HCT116 (cell line): ENCODE data around the gene PAPOLB. TPM values are rescaled to one million over a fixed set of nuclear protein-coding genes. Genes with fewer than 3 reads are reported as not detected.

Source experiments
- ATAC-seq: fragments of 200-7000 bp; cut with Tn5 transposase; 2 replicates; pipeline ENCODE4 v1.9.1; 2020; ENCODE audit warnings: mild to moderate bottlenecking, moderate library complexity
- BruUV-seq: library from RNA; stranded (reverse); fragments of 400-500 nt; replicated peaks from 2 replicates; lab custom pipeline; 2021; lab: Mats Ljungman, UMichigan
- CTCF ChIA-PET: fragments of 300-600 bp; sonication (Branson Sonifier 250); formaldehyde crosslinking; loops from one replicate; lab custom pipeline; 2021; ENCODE audit warnings: antibody characterized with exemption; lab: Charles Lee
- POLR2A ChIA-PET: fragments of 300-600, 350-600 bp; sonication (Branson Sonifier 250); formaldehyde crosslinking; loops from one replicate; lab custom pipeline; 2021; ENCODE audit warnings: antibody characterized with exemption; lab: Charles Lee
- RAD21 ChIA-PET, 2 experiments: fragments of 300-600 bp; sonication (Branson Sonifier 250); formaldehyde crosslinking; loops; one replicate each; lab custom pipeline; 2023; ENCODE audit warnings: low total read pairs in 2 of 2; ENCODE audit not compliant: uncharacterized antibody in 2 of 2, unreplicated experiment in 2 of 2, low non-redundant PET in 1 of 2; lab: Charles Lee
- DNase-seq: peaks from one replicate; pipeline ENCODE4 v3.0.0-alpha.2; 2010; ENCODE audit warnings: low read depth, low spot score
- H2AFZ ChIP-seq: fragments of 200-600 bp; shearing (Covaris generic), sonication (generic); 2 replicates; pipeline ENCODE4 v1.6.1; 2017; ENCODE audit warnings: low read depth, mixed run types, mixed read lengths, antibody characterized with exemption, low read length; ENCODE audit not compliant: poor library complexity, severe bottlenecking
- H3K27ac ChIP-seq: 2 replicates; pipeline ENCODE4 v1.5.1; 2012; ENCODE audit warnings: low read depth, low read length
- H3K27me3 ChIP-seq: fragments of 200-600 bp; sonication (generic); 2 replicates; pipeline ENCODE4 v1.6.1; 2016; ENCODE audit warnings: mixed run types, low read length, mixed read lengths; ENCODE audit not compliant: insufficient read depth
- H3K36me3 ChIP-seq, 2 experiments: fragments of 200-500 bp in 1 of 2; fragments of 200-600 bp in 1 of 2; sonication (Bioruptor generic) in 1 of 2; sonication (generic) in 1 of 2; 2 replicates each; pipeline versions ENCODE4 v1.5.1 to v1.6.1; 2014 to 2016; ENCODE audit warnings: low read length in 2 of 2, inconsistent platforms in 1 of 2, mixed read lengths in 1 of 2, mixed run types in 1 of 2; ENCODE audit not compliant: insufficient read depth in 2 of 2, control insufficient read depth in 1 of 2
- H3K4me1 ChIP-seq, 2 experiments: fragments of 200-600 bp in 1 of 2; sonication (generic) in 1 of 2; 2 replicates each; pipeline versions ENCODE4 v1.5.1 to v1.6.1; 2012 to 2017; ENCODE audit warnings: low read length in 2 of 2, inconsistent platforms in 1 of 2, mild to moderate bottlenecking in 1 of 2, mixed read lengths in 1 of 2, mixed run types in 1 of 2, moderate library complexity in 1 of 2; ENCODE audit not compliant: insufficient read depth in 2 of 2, control insufficient read depth in 1 of 2
- H3K4me2 ChIP-seq: fragments of 200-600 bp; sonication (generic); 2 replicates; pipeline ENCODE4 v1.6.1; 2017; ENCODE audit warnings: mixed run types, low read length, mixed read lengths
- H3K4me3 ChIP-seq, 2 experiments: fragments of 200-600 bp in 1 of 2; sonication (generic) in 1 of 2; replicated peaks in 1 of 2; 2 replicates each; pipeline ENCODE4 v1.5.1; 2011 to 2016; ENCODE audit warnings: low read length in 2 of 2, control low read depth in 1 of 2, low read depth in 1 of 2, mild to moderate bottlenecking in 1 of 2, mixed read lengths in 1 of 2, mixed run types in 1 of 2
- H3K79me2 ChIP-seq: fragments of 200-600 bp; sonication (generic); 2 replicates; pipeline ENCODE4 v1.6.1; 2017; ENCODE audit warnings: mild to moderate bottlenecking, mixed run types, low read length, moderate library complexity, mixed read lengths; ENCODE audit not compliant: insufficient read depth
- H3K9ac ChIP-seq: fragments of 200-600 bp; sonication (generic); 2 replicates; pipeline ENCODE4 v1.6.1; 2016; ENCODE audit warnings: low read length, mixed read lengths
- H3K9me2 ChIP-seq: fragments of 200-600 bp; sonication (generic), shearing (Covaris generic); 2 replicates; pipeline ENCODE4 v1.6.1; 2017; ENCODE audit warnings: mixed run types, mild to moderate bottlenecking, moderate library complexity; ENCODE audit not compliant: insufficient read depth
- H3K9me3 ChIP-seq, 2 experiments: fragments of 200-500 bp in 1 of 2; fragments of 200-600 bp in 1 of 2; sonication (Bioruptor generic) in 1 of 2; sonication (generic) in 1 of 2; 2 replicates each; pipeline ENCODE4 v1.6.1; 2014 to 2017; ENCODE audit warnings: low read length in 2 of 2, mixed read lengths in 2 of 2, inconsistent platforms in 1 of 2, low read depth in 1 of 2, mild to moderate bottlenecking in 1 of 2, mixed run types in 1 of 2, moderate library complexity in 1 of 2; ENCODE audit not compliant: control insufficient read depth in 1 of 2, insufficient read depth in 1 of 2
- H4K20me1 ChIP-seq: fragments of 200-600 bp; sonication (generic), shearing (Covaris generic); 2 replicates; pipeline ENCODE4 v1.6.1; 2017; ENCODE audit warnings: mixed run types, mild to moderate bottlenecking, moderate library complexity; ENCODE audit not compliant: insufficient read depth
- CEBPB ChIP-seq: IDR thresholded peaks from 2 replicates; pipeline ENCODE4 v1.6.1; 2012; ENCODE audit warnings: low read depth
- ELF1 ChIP-seq: IDR thresholded peaks from 2 replicates; pipeline ENCODE4 v1.6.1; 2012; ENCODE audit warnings: low read depth, borderline replicate concordance
- EZH2 ChIP-seq: fragments of 200-600 bp; sonication (generic); IDR thresholded peaks from 2 replicates; pipeline ENCODE4 v1.6.1; 2017; ENCODE audit warnings: antibody characterized with exemption, mixed run types
- EZH2phosphoT487 ChIP-seq: fragments of 200-600 bp; IDR thresholded peaks from 2 replicates; pipeline ENCODE4 v1.6.1; 2018; ENCODE audit warnings: antibody characterized with exemption, borderline replicate concordance
- FOSL1 ChIP-seq: IDR thresholded peaks from 2 replicates; pipeline ENCODE4 v1.6.1; 2012; ENCODE audit warnings: low read depth
- JUND ChIP-seq: IDR thresholded peaks from 2 replicates; pipeline ENCODE4 v1.6.1; 2012
- POLR2A ChIP-seq: IDR thresholded peaks from 2 replicates; pipeline ENCODE4 v1.7.0; 2011; ENCODE audit warnings: borderline replicate concordance; ENCODE audit not compliant: insufficient read depth, insufficient read length; ENCODE audit errors: extremely low read depth
- POLR2AphosphoS5 ChIP-seq: IDR thresholded peaks from 2 replicates; pipeline ENCODE4 v1.6.1; 2011; ENCODE audit warnings: mild to moderate bottlenecking, low read depth, low read length, moderate library complexity
- RAD21 ChIP-seq: IDR thresholded peaks from 2 replicates; pipeline ENCODE4 v1.6.1; 2012; ENCODE audit warnings: low read depth, mild to moderate bottlenecking
- SIN3A ChIP-seq: IDR thresholded peaks from 2 replicates; pipeline ENCODE4 v1.6.1; 2012; ENCODE audit warnings: low read depth
- SP1 ChIP-seq: IDR thresholded peaks from 2 replicates; pipeline ENCODE4 v1.6.1; 2012; ENCODE audit warnings: low read depth
- SRF ChIP-seq: IDR thresholded peaks from 2 replicates; pipeline ENCODE4 v1.6.1; 2012; ENCODE audit warnings: low read depth
- TCF7L2 ChIP-seq: IDR thresholded peaks from 2 replicates; pipeline ENCODE4 v1.7.0; 2011; ENCODE audit warnings: borderline replicate concordance, inconsistent platforms; ENCODE audit not compliant: insufficient read depth, insufficient read length; ENCODE audit errors: extremely low read depth
- YY1 ChIP-seq: IDR thresholded peaks from 2 replicates; pipeline ENCODE4 v1.6.1; 2011; ENCODE audit warnings: low read length, low read depth, moderate library complexity, mild to moderate bottlenecking; ENCODE audit not compliant: insufficient replicate concordance; ENCODE audit errors: extremely low read depth
- ZFX ChIP-seq: fragments of 450-650 bp; IDR thresholded peaks from 2 replicates; pipeline ENCODE4 v1.6.1; 2017
- intact Hi-C: fragments of 100-400 bp; cut with micrococcal nuclease; formaldehyde crosslinking; loops from 2 replicates; pipeline ENCODE4 v1.10.0; 2022
- total RNA-seq: library from RNA; stranded (reverse); gene quantifications from one replicate; pipeline ENCODE4 v1.2.1, GENCODE V29; 2021; ENCODE audit not compliant: unreplicated experiment
- TF ChIP-seq, protein P1 (sequence below): IDR thresholded peaks from 2 replicates; pipeline ENCODE4 v1.6.1; 2012
- TF ChIP-seq, protein P2 (sequence below): IDR thresholded peaks from 2 replicates; pipeline ENCODE4 v1.6.1; 2012
- TF ChIP-seq, protein P3 (sequence below): IDR thresholded peaks from 2 replicates; pipeline ENCODE4 v1.6.1; 2011; ENCODE audit warnings: mild to moderate bottlenecking, low read length, moderate library complexity; ENCODE audit not compliant: insufficient replicate concordance; ENCODE audit errors: extremely low read depth

PAPOLB gene
- total RNA-seq, 1 experiment from 2014 or later, result 0.20 TPM

DNA sequence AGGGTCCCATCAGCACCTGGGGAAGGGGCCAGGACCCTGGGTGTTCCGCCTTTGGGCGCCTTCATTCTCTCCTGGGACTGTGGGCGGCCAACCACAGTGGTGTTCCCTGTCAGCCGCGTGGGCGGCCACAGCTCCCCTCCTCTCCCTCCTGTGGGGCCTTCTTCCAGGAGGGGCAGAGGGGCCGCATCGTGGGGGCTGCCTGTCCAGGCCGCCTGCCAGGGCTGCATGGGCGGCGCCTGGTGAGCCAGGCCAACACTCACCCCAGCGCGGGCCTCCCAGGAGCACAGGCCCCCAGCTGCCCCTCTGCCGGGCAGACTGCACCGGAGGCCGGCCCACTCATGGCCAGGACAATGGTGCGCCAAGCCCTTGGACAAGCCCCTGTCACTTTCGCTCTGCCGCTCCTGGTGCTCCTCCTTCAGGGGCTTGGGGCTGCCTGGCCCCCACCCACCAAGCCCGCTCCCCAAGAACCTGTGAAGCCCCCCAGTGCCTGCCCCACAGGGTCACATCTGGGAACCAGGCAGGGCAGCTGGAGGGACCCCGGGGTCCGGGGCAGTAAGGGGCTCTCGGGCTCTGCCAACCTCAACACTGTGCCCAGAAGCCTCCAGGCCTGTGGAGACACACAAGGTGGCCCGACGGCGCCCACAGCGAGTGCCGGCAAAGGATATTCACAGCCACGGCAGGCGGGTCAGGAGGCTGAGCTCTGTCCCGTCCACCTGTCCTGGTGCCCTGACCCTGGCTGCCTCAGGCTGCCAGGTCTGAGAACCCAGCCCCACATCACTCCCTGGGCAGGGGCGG, 43.6 kb downstream of the PAPOLB start:
- Histone ChIP-seq H3K9me2 (no peaks in the 10 kb centered on the region), H3K9ac (no peak overlapping the region), H3K4me1 (no peaks in the 10 kb centered on the region), H3K36me3 (no peaks in the 10 kb centered on the region), H3K27me3 (no peaks in the 10 kb centered on the region)
- ATAC-seq, result no peak
- RAD21 ChIA-PET, result no interaction called here
- TF ChIP-seq CEBPB (no peak), ELF1 (no peak)
- TF ChIP-seq, all 23 proteins: peak for 0
- no peak for DNase-seq
- Histone ChIP-seq H2AFZ (no peak overlapping the region), H3K4me2 (no peak overlapping the region), H4K20me1 (no peaks in the 10 kb centered on the region), H3K9me3 (no peaks in the 10 kb centered on the region), H3K4me3 (no peak overlapping the region), H3K27ac (no peak overlapping the region), H3K79me2 (no peaks in the 10 kb centered on the region)
- CTCF ChIA-PET, result no interaction called here
- BruUV-seq, result no TSS peak
- POLR2A ChIA-PET, result no interaction called here
- intact Hi-C loops, result no loop called here

DNA sequence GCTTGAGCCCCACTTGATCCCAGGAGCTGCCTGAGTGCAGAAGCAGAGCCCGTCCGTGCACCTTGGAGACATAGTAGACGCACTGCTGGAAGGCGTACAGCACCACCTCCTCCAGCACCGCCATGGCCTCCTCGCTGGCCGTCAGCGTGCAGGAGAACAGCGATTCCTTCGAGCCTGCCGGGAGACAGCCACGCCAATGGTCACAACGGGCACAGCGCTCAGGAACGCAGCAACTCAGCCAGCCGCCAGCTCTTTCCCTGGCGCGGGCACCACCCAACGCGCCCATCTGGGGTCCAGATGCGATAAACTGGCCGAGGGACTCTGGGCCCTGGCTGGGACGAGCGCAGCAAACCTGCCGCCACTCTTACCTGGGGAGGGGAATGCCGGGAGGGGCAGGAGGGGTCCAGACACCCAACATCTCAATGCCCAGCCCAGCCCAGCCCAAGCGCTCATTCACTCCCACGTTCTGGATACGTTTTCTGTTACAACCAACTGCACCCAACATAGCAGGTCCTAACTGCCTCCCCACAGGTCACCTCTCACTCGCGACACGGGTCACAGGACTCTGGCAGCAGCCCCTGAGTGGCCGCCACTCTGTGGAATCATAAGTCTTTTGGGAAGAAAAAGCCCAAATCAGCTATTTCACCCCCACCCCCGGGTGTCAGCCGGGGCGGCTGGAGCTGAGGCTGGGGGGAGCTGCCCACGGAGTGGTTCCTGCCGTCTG, 44.5 kb downstream of the PAPOLB start:
- H3K4me3 ChIP-seq, result no peak overlapping the region
- POLR2A ChIA-PET, result no interaction called here
- H3K9me2 ChIP-seq, result no peaks in the 10 kb centered on the region
- TF ChIP-seq CEBPB, result no peak
- TF ChIP-seq, protein P1, sequence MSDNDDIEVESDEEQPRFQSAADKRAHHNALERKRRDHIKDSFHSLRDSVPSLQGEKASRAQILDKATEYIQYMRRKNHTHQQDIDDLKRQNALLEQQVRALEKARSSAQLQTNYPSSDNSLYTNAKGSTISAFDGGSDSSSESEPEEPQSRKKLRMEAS, result no peak
- no peak for TF ChIP-seq SRF
- TF ChIP-seq POLR2A, result no peak
- no peak for TF ChIP-seq TCF7L2
- TF ChIP-seq SIN3A, result no peak
- no peak for TF ChIP-seq EZH2
- TF ChIP-seq JUND, result no peak
- TF ChIP-seq ELF1, result no peak
- TF ChIP-seq SP1, result no peak
- TF ChIP-seq POLR2AphosphoS5, result no peak
- no peak for TF ChIP-seq ZFX
- TF ChIP-seq, protein P2, sequence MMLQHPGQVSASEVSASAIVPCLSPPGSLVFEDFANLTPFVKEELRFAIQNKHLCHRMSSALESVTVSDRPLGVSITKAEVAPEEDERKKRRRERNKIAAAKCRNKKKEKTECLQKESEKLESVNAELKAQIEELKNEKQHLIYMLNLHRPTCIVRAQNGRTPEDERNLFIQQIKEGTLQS, result no peak
- TF ChIP-seq FOSL1, result no peak
- TF ChIP-seq YY1, result no peak
- TF ChIP-seq EZH2phosphoT487, result no peak
- TF ChIP-seq, protein P3, sequence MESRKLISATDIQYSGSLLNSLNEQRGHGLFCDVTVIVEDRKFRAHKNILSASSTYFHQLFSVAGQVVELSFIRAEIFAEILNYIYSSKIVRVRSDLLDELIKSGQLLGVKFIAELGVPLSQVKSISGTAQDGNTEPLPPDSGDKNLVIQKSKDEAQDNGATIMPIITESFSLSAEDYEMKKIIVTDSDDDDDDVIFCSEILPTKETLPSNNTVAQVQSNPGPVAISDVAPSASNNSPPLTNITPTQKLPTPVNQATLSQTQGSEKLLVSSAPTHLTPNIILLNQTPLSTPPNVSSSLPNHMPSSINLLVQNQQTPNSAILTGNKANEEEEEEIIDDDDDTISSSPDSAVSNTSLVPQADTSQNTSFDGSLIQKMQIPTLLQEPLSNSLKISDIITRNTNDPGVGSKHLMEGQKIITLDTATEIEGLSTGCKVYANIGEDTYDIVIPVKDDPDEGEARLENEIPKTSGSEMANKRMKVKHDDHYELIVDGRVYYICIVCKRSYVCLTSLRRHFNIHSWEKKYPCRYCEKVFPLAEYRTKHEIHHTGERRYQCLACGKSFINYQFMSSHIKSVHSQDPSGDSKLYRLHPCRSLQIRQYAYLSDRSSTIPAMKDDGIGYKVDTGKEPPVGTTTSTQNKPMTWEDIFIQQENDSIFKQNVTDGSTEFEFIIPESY, result no peak
- TF ChIP-seq RAD21, result no peak
- DNase-seq, result no peak
- H4K20me1 ChIP-seq, result no peaks in the 10 kb centered on the region
- no TSS peak for BruUV-seq
- RAD21 ChIA-PET, result no interaction called here
- H3K9me3 ChIP-seq, result no peaks in the 10 kb centered on the region
- no peaks in the 10 kb centered on the region for H3K27me3 ChIP-seq
- H3K79me2 ChIP-seq, result no peaks in the 10 kb centered on the region
- H3K27ac ChIP-seq, result no peak overlapping the region
- H3K4me1 ChIP-seq, result no peaks in the 10 kb centered on the region
- ATAC-seq, result no peak
- no peaks in the 10 kb centered on the region for H3K36me3 ChIP-seq
- H3K4me2 ChIP-seq, result no peak overlapping the region
- no peak overlapping the region for H3K9ac ChIP-seq
- no peak overlapping the region for H2AFZ ChIP-seq
- CTCF ChIA-PET, result no interaction called here
- intact Hi-C loops, result no loop called here
